ENCODE results near the gene PTPN14.

DNA sequence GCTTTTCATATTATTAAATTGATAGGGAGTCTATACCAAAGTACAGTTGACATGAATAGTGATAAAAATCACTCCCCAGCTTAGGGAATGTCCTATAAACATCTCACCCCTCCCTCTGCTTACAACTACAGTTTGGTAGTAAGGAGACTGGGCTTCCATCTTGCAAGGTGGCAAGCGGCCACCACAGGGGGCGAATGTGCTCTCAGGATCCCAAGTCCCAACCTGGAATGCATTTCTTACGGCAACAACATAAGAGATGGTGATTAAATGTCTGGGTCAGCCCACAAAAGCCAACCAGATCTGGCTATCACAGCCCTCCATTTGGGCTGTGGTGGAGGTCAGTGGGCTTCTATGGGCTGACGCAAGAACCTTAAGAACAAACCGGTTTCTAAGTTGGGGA, 202.4 kb downstream of the PTPN14 start:
- TF ChIP-seq CREM (CRISPR knock-in tag; IDR thresholded peaks at IDR 0.05) (no peak), USF2 (CRISPR knock-in tag; IDR thresholded peaks at IDR 0.05) (no peak), JUN (CRISPR knock-in tag; IDR thresholded peaks at IDR 0.05) (no peak)
- TF ChIP-seq, protein P1, sequence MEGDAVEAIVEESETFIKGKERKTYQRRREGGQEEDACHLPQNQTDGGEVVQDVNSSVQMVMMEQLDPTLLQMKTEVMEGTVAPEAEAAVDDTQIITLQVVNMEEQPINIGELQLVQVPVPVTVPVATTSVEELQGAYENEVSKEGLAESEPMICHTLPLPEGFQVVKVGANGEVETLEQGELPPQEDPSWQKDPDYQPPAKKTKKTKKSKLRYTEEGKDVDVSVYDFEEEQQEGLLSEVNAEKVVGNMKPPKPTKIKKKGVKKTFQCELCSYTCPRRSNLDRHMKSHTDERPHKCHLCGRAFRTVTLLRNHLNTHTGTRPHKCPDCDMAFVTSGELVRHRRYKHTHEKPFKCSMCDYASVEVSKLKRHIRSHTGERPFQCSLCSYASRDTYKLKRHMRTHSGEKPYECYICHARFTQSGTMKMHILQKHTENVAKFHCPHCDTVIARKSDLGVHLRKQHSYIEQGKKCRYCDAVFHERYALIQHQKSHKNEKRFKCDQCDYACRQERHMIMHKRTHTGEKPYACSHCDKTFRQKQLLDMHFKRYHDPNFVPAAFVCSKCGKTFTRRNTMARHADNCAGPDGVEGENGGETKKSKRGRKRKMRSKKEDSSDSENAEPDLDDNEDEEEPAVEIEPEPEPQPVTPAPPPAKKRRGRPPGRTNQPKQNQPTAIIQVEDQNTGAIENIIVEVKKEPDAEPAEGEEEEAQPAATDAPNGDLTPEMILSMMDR (IDR thresholded peaks at IDR 0.05): no peak
- TF ChIP-seq, protein P2, sequence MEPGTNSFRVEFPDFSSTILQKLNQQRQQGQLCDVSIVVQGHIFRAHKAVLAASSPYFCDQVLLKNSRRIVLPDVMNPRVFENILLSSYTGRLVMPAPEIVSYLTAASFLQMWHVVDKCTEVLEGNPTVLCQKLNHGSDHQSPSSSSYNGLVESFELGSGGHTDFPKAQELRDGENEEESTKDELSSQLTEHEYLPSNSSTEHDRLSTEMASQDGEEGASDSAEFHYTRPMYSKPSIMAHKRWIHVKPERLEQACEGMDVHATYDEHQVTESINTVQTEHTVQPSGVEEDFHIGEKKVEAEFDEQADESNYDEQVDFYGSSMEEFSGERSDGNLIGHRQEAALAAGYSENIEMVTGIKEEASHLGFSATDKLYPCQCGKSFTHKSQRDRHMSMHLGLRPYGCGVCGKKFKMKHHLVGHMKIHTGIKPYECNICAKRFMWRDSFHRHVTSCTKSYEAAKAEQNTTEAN (CRISPR knock-in tag; IDR thresholded peaks at IDR 0.05): no peak
